Measurements from ENCODE around the gene CD44. TPM values are rescaled to one million over a fixed set of nuclear protein-coding genes. Genes with fewer than 3 reads are reported as not detected.

Gene CD44
- total RNA-seq, 1 donor from 2014 or later, result 0.65 TPM

DNA sequence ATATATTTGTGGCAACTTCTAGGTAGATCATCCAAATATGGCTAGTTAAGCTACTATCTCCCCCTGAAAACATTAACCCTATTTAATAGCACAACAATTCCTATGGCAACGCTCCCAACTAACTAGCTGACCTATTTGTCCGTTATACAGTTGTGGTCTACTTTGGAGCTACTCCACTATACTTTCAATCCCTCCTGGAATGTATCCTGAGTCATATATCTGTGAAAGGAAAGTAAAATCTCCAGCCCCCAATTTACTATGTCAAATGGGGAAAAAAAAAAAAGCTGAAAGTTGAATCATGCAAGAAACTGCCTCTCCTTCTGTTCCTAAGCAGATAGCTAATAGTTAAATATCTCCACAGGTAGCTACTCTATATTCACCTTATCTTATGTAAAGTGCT is 128.5 kb downstream of the CD44 start:
- DNase-seq (ENCODE audit: low read depth, low spot score), result no peak
- no peak overlapping the region for H3K4me3 Mint-ChIP-seq
- H3K36me3 Mint-ChIP-seq (ENCODE audit: low read depth), result no peaks in the 10 kb centered on the region

DNA sequence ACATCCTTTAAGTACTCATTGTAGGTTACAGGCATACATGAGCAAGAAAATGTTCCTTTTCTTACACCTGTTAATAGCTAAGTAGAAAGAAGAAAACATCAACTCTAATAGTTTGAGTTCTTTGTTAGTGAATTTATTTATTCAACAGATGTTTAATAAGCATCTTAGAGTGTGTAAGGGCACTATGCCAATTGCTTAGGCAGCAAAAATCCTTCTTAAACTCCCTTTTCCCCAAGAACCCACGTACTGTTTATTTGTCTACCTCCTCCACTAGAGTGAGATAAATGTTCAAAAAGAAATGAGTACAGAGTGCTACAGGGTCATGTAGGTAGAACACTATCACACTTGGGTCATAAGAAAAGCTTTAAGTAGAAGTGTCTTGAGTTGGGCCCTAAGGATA is 131.4 kb downstream of the CD44 start:
- no peak for TF ChIP-seq CTCF (conservative IDR thresholded peaks at IDR 0.05)
- Mint-ChIP-seq H3K27ac (ENCODE audit: unreplicated experiment) (no peak overlapping the region), H3K4me1 (no peaks in the 10 kb centered on the region), H3K4me3 (no peak overlapping the region), H3K9me3 (no peaks in the 10 kb centered on the region), H3K27me3 (ENCODE audit: low read depth) (peaks cover 3% of the 10 kb centered on the region), H3K36me3 (ENCODE audit: low read depth) (no peaks in the 10 kb centered on the region)
- no peak for DNase-seq (ENCODE audit: low read depth, low spot score)

More for the DNA sequence above, 128.5 kb downstream of the CD44 start:
- Mint-ChIP-seq H3K4me1 (no peaks in the 10 kb centered on the region), H3K27me3 (ENCODE audit: low read depth) (no peaks in the 10 kb centered on the region), H3K9me3 (no peaks in the 10 kb centered on the region), H3K27ac (ENCODE audit: unreplicated experiment) (no peak overlapping the region)
- TF ChIP-seq CTCF (conservative IDR thresholded peaks at IDR 0.05), result no peak

GRCh38 chr11:35271031-35271430 is 132.1 kb downstream of the CD44 start:
- H3K9me3 Mint-ChIP-seq, result no peaks in the 10 kb centered on the region
- no peak for TF ChIP-seq CTCF (conservative IDR thresholded peaks at IDR 0.05)
- DNase-seq (ENCODE audit: low read depth, low spot score), result no peak
- H3K27ac Mint-ChIP-seq (ENCODE audit: unreplicated experiment), result no peak overlapping the region
- H3K4me1 Mint-ChIP-seq, result no peaks in the 10 kb centered on the region
- H3K4me3 Mint-ChIP-seq, result no peak overlapping the region
- H3K36me3 Mint-ChIP-seq (ENCODE audit: low read depth), result no peaks in the 10 kb centered on the region
- H3K27me3 Mint-ChIP-seq (ENCODE audit: low read depth), result peaks cover 7% of the 10 kb centered on the region

DNA sequence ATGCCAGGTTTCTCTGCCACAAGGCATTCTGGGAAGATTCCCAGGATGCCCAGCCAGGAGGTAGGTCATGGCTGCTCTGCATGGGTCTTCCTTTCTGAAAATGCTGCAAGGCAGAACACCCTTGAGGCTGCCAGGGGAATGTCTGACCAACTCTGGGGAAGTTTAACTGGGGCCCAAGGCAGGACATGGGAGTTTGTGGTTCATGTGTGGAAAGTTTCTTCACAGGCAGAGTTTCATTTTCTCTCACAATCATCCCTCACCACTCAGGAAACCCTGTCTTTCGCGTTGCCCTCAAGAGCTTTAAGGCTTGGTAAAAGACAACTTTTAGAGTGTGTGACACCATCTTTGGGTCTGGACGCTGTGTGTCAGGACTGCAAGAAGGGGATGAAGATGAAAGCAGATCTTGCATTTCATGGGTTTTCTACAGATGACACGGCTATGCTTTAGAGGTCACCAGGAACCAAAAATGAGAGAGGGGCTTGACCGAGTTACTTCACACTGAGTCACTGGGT is 133.5 kb downstream of the CD44 start:
- Mint-ChIP-seq H3K9me3 (no peaks in the 10 kb centered on the region), H3K27me3 (ENCODE audit: low read depth) (peaks cover 7% of the 10 kb centered on the region), H3K4me1 (no peaks in the 10 kb centered on the region), H3K36me3 (ENCODE audit: low read depth) (no peaks in the 10 kb centered on the region), H3K27ac (ENCODE audit: unreplicated experiment) (no peak overlapping the region), H3K4me3 (no peak overlapping the region)
- DNase-seq (ENCODE audit: low read depth, low spot score), result no peak
- TF ChIP-seq CTCF (conservative IDR thresholded peaks at IDR 0.05), result no peak

GRCh38 chr11:35274909-35275785 is 136.2 kb downstream of the CD44 start:
- Mint-ChIP-seq H3K9me3 (no peaks in the 10 kb centered on the region), H3K4me1 (no peaks in the 10 kb centered on the region), H3K36me3 (ENCODE audit: low read depth) (no peaks in the 10 kb centered on the region), H3K27me3 (ENCODE audit: low read depth) (peaks cover 7% of the 10 kb centered on the region), H3K4me3 (no peak overlapping the region), H3K27ac (ENCODE audit: unreplicated experiment) (no peak overlapping the region)
- no peak for DNase-seq (ENCODE audit: low read depth, low spot score)
- no peak for TF ChIP-seq CTCF (conservative IDR thresholded peaks at IDR 0.05)
